Stimulated activated CD4-positive, alpha-beta T cell treated with anti-CD3 and anti-CD28 coated beads, Interleukin-2, amount 100 ng/mL, for 4 hours (primary cell): ENCODE data around the gene UFM1.
A peak's percentile ranks its signal among the peaks of the same experiment; 100 is the strongest.
"Not testable (repeated sequence)": the region's sequence is repeated elsewhere in the genome, so short reads cannot be mapped to it uniquely, and the experiment has no call there.

Experiments used
- DNase-seq: peaks from one replicate; pipeline ENCODE4 v3.0.0-alpha.2; 2020; ENCODE audit warnings: low read depth

UFM1 gene

DNA sequence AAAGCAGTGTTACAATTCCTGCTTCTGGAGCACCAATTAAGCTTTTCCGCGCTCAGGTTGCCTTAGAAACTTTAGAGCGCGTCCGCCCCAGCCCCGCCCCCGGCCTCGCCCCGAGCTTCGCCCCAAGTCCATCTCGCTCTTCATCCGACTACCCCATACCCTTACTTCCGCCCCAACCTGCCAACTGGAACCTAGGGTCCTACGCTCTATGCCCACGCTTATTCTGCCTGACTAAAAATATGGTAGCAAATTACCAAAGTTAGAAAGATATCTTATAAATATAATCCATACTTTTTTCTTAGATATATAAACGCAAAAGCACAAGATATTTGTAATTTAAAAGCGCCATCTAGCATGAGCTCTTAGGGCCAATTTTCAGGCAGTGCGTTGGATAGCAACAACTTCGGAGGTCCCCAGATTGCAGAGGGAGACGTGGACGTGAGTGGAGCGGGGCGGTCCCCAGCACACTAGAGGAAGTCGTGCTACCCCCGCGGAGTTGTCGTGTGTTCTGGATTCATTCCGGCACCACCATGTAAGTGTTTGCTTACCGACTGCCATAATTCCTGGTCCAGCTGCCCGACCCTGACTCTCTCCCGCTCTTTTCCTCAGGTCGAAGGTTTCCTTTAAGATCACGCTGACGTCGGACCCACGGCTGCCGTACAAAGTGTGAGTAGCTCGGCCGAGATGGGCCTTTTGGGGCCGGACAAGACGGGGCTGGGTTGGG is at the start of gene UFM1:
UFM1 (plus strand) TSS at position 462 of the 724 bp plus-strand sequence; CDS start at position 531, 69 bp downstream.
- DNase-seq: peak; percentile 79

DNA sequence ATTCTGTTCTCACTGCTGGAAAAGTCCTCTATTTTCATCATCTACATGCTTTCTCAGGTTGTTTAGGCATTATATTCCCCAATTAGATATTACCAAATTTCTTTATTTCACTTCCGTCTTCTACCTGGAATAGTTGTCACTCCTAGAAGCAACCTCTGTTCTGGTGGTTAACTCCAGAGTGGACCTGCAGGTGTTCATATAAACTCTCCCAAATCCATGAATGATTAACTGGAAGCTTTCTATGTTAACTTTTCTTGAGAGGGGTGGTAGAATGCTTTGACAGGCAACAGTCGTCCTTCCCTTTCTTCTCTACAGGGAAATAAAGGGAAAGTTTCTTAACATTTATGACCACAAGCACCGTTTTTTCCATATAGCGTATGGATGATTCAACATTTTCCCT is 48.4 kb upstream of the UFM1 start:
- no peak for DNase-seq

DNA sequence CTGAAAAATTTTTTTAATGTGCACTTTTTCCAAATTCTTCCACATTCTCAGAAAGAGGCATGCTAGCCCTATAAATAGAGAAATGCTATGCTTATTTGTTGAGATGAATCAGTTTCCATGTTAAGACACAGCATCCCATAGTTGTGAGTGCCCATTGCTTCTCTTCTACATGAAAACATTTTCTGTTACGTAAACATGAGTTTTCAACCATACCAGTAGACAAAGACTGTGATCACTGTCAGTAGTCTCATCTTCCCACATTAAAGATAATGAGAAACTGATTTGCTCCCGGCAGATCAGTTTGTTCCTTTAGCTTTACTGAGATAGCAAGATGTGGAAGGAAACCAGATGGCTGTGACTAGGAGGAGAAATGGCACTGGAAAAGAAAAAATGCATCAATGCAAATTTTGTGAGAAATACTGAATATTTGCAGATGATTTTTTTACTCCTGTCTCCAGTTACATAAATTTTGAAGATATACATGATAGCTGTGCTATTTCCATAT is 45.8 kb upstream of the UFM1 start:
- DNase-seq: no peak

DNA sequence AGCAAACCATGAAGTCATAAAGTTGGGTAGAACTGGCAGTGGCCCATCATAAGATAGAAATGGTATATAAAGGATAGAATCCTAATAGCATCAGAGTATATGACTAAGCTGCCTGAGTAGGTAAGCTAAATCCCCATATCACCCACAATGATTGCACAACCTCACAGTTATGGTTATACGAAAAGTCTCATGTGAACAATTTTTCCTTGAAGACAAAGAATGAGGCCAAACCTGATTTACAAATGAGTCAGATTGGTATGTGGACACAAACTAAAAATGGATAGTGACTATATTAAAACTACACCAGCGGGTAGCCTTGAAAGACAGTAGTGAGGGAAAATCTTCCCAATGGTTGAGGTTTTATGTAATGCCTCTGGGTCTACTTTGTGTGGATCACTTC is 40.9 kb upstream of the UFM1 start:
- no peak for DNase-seq

DNA sequence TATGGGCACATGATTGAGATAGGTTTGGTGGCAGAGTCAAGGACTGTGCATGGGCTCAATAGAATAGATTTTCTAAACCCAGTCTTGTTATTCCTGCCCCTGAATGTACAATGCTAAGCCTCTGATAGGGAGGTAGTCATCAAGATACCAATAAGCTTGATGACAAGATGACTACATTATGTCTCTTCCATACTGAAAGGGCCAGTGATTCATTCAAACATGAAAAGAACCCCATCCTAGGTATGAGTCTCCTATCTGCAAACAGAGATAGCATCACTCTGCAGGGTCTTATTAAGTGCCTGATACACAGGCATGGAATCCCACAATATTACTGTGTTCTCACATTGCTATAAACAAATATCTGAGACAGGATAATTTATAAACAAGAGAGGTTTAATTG is 40.3 kb upstream of the UFM1 start:
- no peak for DNase-seq

DNA sequence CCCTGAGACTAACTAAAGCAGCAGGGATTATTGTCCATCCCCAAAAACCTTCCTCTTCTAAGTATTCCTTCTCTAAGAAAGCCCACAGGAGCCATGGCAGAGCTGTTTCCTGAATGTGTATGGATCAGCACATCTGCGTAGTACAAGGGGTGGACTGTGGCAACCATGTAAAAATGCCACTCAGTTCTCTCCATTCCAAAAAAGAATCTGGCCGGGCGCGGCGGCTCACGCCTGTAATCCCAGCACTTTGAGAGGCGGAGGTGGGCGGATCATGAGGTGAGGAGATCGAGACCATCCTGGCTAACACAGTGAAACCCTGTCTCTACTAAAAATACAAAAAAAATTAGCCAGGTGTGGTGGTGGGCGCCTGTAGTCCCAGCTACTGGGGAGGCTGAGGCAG is 38.5 kb upstream of the UFM1 start:
- not testable (repeated sequence) for DNase-seq

DNA sequence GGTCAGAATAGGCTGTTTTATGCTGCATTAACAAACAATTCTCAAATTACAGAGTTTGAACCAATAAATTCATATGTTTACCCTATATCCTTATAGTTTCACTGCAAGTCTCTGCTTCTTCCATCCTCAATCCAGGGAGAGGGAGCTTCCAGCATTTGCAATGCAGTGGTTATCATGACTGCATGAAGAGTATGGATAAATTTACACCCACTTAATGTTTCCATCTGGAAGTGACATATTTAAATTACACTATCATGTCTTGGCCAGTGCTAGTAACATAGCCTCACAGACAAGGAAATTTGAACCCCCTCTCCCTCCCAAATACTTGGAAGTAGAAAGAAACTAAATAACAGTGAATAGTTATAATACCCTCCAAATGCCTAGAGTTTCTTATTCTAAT is 33.5 kb upstream of the UFM1 start:
- no peak for DNase-seq

DNA sequence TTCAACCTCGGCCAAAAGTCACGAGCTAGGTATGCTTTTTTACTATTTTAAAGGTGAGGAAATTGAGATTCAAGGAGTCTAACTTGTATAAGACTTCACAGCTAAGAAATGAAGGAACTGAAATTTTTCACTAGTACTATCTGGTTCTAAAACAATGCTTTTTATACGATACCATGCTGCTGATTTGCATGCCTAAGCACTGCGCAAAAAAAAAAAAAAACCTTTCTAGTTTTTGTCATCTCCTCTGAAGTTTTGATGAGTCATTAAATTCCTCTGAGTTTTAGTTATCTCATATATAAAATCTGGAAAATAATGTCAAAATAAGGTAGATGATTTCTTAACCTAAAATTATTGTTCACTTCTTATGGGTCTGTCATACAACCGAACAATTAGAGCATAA is 28.0 kb upstream of the UFM1 start:
- DNase-seq: no peak

DNA sequence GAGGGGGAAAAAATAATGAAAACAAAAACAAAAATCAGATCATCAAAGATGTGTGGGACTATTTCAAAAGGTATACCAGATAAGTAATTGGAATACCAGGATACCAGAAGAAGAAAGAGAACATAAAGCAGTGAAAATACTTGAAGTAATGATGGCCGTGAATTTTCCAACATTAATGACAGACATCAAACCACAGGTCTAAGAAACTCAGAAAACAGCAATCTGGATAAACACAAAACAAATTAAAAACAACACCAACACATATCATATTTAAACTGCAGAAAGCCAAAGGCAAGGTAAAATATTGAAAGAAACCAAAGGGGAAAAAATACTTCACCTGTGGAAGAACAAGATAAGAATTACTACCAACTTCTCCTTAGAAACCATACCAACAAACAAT is 24.2 kb upstream of the UFM1 start:
- no peak for DNase-seq

DNA sequence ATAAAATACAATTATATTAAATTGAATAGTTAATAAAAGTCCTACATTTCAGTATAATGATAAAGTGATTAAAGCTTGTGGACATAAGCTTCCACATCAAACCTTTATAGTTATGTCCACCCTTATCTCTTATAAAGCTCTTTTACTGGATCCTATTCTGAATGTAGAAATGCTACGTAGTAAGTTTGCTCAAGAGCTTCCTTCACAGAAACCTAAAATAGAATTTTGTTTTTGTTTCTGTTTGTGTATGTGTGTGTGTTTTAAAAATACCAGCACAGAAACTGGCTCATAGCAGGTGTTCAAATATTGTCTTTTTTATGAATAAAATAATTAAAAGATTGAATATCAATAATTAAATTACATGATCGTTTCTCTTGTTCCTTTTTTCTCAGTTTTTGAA is 21.0 kb upstream of the UFM1 start:
- DNase-seq: no peak

DNA sequence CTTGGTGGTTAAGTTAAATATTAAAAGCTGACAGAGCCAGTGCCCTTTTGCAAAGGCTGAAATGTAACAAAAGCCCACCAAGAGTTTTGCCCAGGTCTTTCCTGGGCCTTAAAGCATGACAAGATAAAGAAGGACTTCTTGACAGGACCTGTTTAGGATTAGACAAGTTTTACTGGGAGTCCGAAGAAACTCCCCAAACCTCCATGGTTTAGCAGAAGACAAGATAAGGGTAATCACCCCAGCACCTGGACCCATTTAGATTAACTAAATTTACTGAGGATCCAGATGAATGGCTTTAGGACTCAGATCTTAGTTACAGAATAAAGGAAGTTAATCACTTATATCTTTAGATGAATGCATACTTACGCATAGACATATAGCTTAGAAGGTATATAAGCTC is 14.8 kb upstream of the UFM1 start:
- no peak for DNase-seq

DNA sequence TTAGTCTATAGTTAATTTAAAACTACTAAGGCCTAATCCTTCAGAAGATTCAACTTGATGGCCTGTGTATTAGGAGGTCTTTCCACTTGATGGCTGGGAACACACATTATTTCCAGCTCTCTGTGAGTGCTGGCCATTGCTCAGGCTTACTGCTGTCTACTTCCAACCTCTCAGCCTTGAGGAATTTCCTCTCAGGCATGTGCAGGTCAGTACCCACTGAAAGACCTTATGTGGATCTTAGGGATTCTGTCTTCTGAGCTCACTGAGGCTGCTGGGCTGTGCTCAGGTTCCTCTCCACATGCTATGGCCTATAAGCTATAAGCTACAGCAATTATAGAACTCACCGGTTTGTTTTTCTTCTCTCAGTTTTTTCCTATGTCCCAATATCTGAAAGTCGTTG is 11.6 kb upstream of the UFM1 start:
- DNase-seq: no peak

DNA sequence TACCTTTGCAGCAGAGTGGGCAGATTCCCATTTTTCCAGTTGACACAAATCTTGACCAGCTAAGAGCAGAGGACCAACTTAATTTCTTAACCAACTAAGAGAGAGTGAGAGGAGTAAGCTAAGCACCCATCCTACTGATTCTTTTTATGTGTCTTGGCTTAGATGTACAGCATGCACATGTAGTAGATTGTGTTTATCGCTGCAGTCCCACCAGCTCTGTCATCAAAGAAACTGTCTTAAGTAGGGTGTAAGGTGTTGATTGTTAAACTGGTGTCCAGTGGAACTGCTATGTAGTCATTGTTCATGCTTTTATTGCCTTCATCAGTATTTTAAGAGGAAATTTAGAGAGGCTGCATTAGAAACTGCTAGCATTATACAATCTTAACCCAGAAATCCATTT is 9.0 kb upstream of the UFM1 start:
- DNase-seq: no peak

DNA sequence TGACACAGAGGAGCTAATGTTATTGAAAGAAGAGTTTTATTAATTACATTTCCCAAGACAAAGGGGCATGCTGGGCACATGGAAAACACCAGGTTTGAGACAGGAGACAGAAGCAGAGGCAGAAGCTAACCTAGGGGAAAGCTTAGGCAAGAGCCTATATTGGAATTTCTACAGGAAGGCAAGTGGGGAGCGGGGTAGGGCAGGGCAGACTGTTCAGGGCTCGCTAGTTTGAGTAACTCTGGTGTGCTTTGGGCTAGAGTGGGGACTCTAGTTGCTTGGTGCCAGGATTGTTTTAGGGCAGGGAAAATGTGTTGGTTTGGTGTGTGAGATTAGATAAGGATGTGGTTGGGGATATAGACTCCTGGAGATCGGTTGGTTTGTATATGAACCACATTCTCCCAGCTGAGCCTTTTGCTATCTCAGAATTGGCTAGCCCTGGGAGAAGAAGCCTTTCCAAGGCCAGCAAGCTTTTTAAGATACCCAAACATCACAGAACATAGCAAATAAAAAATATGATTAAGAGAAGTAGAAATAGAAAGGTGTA is 8.4 kb upstream of the UFM1 start:
- DNase-seq: no peak

DNA sequence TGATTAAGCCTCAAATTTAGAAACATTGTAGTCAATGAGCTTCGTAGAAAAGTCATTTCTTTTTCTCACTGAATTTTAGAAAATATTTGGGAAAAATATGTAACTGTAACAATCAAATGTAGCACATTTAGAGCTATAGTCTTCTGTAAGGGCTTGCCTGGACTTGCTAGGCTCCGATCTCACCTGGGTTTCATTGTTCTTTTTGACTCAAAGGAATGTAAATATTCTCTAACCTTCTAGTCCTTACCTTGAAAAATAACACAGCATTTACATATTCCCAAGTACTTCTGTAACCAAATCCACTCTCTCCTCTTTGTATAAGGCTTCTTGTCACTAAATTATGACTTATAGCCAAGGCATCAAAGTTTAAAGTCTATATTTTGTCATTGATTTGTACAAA is 2.9 kb upstream of the UFM1 start:
- no peak for DNase-seq

DNA sequence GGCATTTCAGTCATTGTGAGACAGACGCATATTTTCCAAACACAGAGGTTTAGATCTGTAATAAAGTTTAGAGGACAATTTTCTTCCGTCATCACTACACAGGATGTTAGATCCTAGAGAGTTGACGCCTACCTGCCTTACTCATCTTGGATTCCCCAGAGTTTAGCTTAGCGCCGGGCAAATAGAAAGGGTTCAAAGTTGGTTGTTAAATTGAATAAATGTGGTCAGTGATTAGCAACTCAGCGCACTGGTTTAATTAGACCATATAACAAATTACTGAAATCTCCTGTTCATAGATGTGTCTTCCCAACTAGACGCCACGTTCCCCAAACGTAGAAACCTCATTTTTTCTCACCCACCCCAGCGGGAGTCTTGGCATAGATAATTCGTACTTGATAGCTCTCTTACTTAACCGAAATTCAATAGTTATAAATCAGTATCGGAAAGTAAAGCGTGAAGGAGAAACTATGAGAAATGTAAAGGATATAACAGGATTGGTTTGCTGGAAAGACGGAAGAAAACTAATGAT is 726 bp upstream of the UFM1 start:
- peak; percentile 56 for DNase-seq

DNA sequence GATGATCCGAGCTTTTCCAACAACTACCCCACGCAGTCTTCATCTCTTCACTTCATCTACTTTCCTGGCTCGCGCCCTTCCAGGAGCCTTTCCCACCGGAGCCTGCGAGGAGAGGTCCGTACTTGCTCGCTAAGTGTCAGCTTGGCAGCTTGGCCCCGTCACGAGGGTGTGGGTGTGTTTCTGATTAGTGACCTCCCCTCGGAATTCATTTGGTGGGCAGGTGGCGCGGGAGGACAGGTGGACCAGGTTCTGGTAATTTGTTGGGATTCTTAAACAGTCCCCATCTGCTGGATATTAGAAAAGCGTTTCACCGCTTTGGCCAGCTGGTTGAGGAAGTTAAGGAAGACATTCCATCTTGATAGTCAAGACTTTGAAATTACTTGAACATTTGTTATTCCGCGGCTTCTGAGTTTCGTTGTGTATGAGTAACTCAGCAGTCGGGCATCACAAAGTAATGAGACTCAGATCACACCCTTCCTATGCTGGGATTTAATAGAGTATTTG is 515 bp downstream of the UFM1 start:
- DNase-seq: peak; percentile 26

DNA sequence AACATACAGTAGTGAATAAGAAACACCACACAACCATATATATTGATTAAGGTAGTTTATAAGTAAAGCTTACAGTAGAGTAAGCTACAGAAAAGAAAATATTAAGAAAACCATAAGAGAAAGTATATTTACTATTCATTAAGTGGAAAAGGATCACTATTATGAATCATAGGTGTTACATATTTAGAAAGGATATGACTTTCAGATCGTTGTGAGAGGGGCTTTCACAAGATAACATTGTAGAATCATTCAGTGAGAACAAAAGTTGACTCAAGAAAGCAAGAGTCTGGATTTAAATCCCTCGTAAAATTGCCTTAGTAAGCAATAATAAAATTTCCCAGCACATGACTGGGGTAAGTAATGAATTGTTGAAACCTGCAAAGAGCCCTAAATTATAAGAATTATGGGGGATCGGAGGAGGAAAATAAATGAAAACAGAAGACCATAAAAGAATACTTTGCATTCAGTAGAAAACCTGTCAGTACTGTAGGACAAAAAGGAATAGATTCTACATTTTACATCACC is 6.0 kb downstream of the UFM1 start:
- no peak for DNase-seq

DNA sequence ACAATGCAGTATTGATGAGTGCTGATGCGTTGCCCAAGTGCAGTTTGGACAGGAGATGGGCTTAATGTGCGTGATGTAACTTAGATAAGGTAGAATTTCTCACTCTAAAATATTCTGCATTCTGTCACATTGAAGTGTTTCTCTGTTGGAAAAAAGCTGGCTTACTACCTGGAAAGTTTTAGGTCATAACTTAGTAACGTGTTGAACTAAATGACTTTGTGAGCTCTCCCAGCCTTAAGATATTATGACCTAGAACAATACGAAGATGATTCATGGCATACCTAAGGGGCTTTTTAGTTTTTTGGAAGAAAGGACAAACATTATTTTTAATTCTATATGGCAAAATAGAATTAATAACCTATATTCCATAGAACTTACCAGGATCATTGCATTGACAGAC is 9.0 kb downstream of the UFM1 start:
- no peak for DNase-seq

DNA sequence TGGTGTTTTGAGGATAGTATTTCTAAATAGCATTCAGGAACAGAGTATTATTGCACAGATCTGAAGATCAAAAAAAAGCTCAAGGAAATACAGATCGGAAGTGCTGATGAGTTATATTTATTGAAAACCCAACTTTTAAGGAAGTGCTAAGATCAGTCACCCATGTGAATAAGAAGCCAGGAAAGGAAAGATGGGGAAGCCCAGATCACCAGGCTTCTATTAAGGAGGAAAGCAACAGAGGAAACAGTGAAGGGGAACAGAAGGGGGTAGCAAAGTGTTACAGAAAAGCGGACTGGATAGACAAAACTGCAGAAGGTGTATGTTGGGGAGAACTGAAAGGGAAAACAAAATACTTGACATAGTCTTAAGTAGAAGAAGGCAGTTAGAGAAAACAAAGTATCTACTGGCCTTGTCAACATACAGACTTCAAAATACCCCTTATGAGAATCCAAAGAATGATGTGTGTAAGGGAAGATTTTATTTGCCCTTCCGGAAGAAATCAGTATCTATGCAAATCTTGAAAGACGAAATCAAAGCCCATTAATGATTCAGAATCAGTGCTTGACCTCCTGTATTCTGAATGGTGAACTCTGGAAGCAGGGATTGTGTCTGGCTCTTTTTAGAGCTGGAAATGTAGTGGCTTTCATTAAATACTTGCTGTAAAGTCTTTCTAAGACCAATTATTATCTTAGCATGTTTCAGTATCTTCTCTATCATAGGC is 12.1 kb downstream of the UFM1 start:
- no peak for DNase-seq

DNA sequence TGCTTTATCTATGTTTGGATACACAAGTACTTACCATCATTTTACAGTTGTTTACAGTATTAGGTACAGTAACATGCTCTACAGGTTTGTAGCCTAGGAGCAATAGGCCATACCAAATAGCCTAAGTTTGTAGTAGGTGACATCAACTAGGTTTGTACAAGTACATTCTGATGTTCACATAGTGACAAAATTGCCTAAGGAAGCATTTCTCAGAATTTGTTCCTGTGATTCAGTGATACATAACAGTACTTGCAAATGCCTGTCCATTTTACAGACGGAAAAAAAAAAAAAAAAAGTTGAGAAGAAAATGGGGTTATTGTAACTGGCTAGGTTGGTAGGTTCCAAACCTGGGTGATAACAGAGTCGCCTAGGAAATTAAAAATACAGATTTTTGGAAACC is 13.6 kb downstream of the UFM1 start:
- no peak for DNase-seq

DNA sequence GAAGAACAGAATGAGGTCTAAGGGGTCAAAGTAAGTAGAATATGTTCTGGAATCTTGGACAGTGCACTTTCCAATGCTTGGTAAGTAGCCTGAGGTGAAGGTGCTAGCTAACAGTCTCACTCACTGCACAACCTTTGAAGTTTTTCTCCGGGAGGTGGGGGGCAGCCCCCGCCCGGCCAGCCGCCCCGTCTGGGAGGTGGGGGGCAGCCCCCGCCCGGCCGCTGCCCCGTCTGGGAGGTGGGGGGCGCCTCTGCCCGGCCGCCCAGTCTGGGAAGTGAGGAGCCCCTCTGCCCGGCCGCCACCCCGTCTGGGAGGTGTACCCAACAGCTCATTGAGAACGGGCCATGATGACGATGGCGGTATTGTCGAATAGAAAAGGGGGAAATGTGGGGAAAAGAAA is 14.1 kb downstream of the UFM1 start:
- DNase-seq: not testable (repeated sequence)

DNA sequence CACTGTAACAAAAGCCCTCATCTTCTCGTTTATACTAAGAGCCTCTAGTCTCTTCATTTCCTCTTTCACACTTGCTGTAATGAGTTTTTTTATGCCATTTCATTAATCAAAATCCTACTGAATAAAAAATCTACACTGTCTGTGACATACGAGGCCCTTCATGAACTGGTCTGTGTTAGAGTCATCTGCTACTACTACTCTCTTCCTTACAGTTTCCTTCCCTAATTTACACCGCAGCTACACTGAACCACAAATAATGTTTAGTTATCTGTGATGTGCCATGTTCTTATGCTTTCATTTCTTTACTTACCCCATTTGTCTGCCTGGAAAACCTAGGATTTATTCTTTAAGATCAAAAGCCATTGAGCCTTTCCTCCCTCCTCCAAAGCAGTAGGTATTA is 16.0 kb downstream of the UFM1 start:
- no peak for DNase-seq
